IgD-negative memory B cell (primary cell): ENCODE data around the gene SLC48A1. TPM values are rescaled to one million over a fixed set of nuclear protein-coding genes. Genes with fewer than 3 reads are reported as not detected.

Experiments
- H3K27ac Mint-ChIP-seq, 3 donors: one replicate each; pipeline ENCODE4 v1.8.0; 2020 to 2022; ENCODE audit warnings: mild to moderate bottlenecking in 3 of 3, mixed read lengths in 3 of 3, moderate library complexity in 1 of 3
- H3K27me3 Mint-ChIP-seq: one replicate; pipeline ENCODE4 v1.8.0; 2021; ENCODE audit warnings: mixed read lengths
- H3K36me3 Mint-ChIP-seq: one replicate; pipeline ENCODE4 v1.8.0; 2020; ENCODE audit warnings: mild to moderate bottlenecking, mixed read lengths
- H3K4me1 Mint-ChIP-seq, 3 donors: one replicate each; pipeline ENCODE4 v1.8.0; 2020 to 2022; ENCODE audit warnings: mixed read lengths in 3 of 3, mild to moderate bottlenecking in 1 of 3
- H3K4me3 Mint-ChIP-seq, 4 donors: one replicate each; pipeline ENCODE4 v1.8.0; 2020 to 2022; ENCODE audit warnings: mild to moderate bottlenecking in 4 of 4, mixed read lengths in 4 of 4, moderate library complexity in 3 of 4
- H3K9me3 Mint-ChIP-seq, 3 donors: one replicate each; pipeline ENCODE4 v1.8.0; 2020 to 2021; ENCODE audit warnings: mixed read lengths in 3 of 3, mild to moderate bottlenecking in 1 of 3
- polyA plus RNA-seq: library from polyadenylated mRNA; unstranded; fragments of 300-500 nt; fragmentation: Illumina TruSeq; gene quantifications from one replicate; pipeline ENCODE4 v1.2.3, GENCODE V29; 2021

SLC48A1 gene
- polyA plus RNA-seq, 1 donor from 2014 or later: 21.7 TPM

GRCh38 chr12:47773858-47774580 is 981 bp downstream of the SLC48A1 start:
- no peaks in the 10 kb centered on the region for H3K27me3 Mint-ChIP-seq
- no peaks in the 10 kb centered on the region for H3K9me3 Mint-ChIP-seq
- peak overlapping the region; percentile 81 to 93 (median 88) for H3K4me3 Mint-ChIP-seq
- H3K36me3 Mint-ChIP-seq: no peaks in the 10 kb centered on the region
- peak overlapping the region in 1 of 3 donors; percentile 77 for H3K27ac Mint-ChIP-seq
- peaks cover 1 to 9% (median 6%) of the 10 kb centered on the region in 3 donors for H3K4me1 Mint-ChIP-seq

- Mint-ChIP-seq H3K4me3 (peak overlapping the region in 3 of 4 donors; percentile 81 to 93 (median 92)), H3K27me3 (no peaks in the 10 kb centered on the region), H3K27ac (no peak overlapping the region), H3K36me3 (no peaks in the 10 kb centered on the region), H3K4me1 (peaks cover 6 to 14% (median 9%) of the 10 kb centered on the region in 3 donors), H3K9me3 (no peaks in the 10 kb centered on the region)
These were observed 1.6 kb downstream of the SLC48A1 start for GRCh38 chr12:47774663-47775062.

- no peaks in the 10 kb centered on the region for H3K9me3 Mint-ChIP-seq
- H3K4me1 Mint-ChIP-seq: peaks cover 6 to 14% (median 9%) of the 10 kb centered on the region in 3 donors
- peak overlapping the region; percentile 58 to 68 (median 62) for H3K4me3 Mint-ChIP-seq
- H3K27me3 Mint-ChIP-seq: no peaks in the 10 kb centered on the region
- H3K27ac Mint-ChIP-seq: no peak overlapping the region
- H3K36me3 Mint-ChIP-seq: no peaks in the 10 kb centered on the region
These were observed 2.3 kb downstream of the SLC48A1 start for GRCh38 chr12:47775100-47775911.

DNA sequence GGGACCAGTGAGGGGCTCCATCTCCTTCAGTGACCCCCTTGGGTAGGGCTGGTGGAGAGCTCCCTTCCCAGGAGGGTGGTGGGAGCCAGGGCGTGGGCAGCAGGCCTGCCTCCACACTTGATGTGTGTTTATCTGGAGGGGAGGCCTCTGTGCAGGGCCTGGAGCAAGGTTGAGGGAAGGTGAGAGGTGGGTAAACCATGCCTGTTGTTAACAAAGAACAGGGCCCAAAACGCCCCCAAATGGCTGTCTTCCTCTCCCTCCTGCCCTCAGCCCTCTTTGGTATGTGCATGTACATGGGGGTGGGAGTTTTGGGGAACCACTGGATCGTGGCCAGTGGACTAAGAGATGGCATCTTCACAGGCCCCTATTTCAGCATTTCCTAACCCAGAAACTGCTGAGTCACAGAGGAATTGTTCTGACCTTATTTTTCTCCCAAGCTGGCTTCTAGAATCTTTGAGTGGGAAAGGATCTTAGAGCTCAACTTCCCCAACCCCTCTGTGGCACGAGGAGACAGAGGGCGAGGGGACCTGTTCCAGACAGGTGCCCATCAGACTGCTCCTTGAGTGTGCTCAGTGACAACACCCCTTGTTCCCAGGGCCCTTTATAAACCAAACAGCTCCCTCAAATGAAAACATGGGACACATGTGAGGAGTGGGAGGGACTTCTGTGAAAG is 3.6 kb downstream of the SLC48A1 start:
- Mint-ChIP-seq H3K4me3 (peak overlapping the region in 1 of 4 donors; percentile 0), H3K27me3 (no peaks in the 10 kb centered on the region), H3K27ac (no peak overlapping the region), H3K36me3 (no peaks in the 10 kb centered on the region), H3K4me1 (peaks cover 6 to 14% (median 9%) of the 10 kb centered on the region in 3 donors), H3K9me3 (no peaks in the 10 kb centered on the region)

- Mint-ChIP-seq H3K4me3 (no peak overlapping the region), H3K27ac (no peak overlapping the region), H3K4me1 (peaks cover 6 to 14% (median 9%) of the 10 kb centered on the region in 3 donors), H3K9me3 (no peaks in the 10 kb centered on the region), H3K36me3 (no peaks in the 10 kb centered on the region), H3K27me3 (no peaks in the 10 kb centered on the region)
These were observed 4.1 kb downstream of the SLC48A1 start for GRCh38 chr12:47777151-47777550.

DNA sequence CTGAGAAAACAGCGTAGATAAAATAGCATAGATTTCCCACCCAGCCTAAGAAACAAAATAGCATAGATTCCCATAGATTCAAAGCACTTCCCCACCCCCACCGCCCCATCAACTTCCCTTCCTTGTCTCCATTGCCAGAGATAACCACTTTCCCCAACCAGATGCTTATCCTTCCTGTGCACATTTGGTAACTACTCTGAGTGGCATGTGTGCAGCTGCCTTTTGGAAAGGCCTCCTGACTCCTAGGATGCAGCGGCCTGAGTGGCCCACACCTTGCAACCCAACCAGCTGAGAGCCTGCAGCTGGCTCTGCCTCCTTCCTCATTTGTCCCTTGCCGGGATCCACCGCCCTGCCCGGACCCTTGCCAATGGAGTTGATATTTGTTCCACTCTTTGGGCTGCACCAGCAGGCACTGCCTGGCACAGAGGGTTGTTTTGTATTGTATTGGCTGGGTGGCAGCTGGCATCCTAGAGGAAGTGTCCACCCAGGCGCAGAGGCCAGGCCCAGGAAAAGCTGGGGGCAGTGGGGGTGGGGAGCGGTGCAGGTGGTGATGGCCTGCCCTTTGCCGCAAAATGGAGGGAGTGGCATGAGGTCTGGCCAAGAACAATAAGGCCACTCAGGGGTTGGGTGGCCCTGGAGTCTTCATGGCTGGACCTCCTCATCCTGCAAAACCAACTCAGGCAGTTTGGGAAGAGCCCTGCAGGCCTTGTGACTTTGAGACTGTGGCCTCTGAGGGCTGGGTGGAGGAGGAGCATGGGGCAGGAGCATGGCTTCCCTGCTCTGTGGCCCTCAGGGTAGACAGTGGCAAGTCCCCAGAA is 4.9 kb downstream of the SLC48A1 start:
- no peak overlapping the region for H3K4me3 Mint-ChIP-seq
- H3K4me1 Mint-ChIP-seq: peaks cover 6 to 12% (median 6%) of the 10 kb centered on the region in 3 donors
- H3K27me3 Mint-ChIP-seq: no peaks in the 10 kb centered on the region
- no peaks in the 10 kb centered on the region for H3K36me3 Mint-ChIP-seq
- H3K9me3 Mint-ChIP-seq: no peaks in the 10 kb centered on the region
- peak overlapping the region in 1 of 3 donors; percentile 52 for H3K27ac Mint-ChIP-seq

DNA sequence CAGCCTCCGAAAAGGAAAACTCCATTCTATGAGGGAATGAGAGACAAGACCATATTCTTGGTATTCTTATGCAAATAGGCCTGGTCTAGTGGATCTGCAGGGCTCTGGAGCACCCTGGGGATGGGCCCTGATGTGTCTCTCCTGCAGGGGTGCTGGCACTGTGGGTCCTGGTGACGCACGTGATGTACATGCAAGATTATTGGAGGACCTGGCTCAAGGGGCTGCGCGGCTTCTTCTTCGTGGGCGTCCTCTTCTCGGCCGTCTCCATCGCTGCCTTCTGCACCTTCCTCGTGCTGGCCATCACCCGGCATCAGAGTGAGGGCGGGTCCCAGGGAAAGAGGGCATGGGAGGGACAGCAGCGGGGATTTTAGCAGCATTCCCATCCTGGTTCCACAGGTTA is 5.8 kb downstream of the SLC48A1 start:
- Mint-ChIP-seq H3K27ac (peak overlapping the region in 1 of 3 donors; percentile 16), H3K4me1 (peaks cover 6 to 12% (median 6%) of the 10 kb centered on the region in 3 donors), H3K27me3 (no peaks in the 10 kb centered on the region), H3K36me3 (no peaks in the 10 kb centered on the region), H3K4me3 (peak overlapping the region in 1 of 4 donors; percentile 37), H3K9me3 (no peaks in the 10 kb centered on the region)

DNA sequence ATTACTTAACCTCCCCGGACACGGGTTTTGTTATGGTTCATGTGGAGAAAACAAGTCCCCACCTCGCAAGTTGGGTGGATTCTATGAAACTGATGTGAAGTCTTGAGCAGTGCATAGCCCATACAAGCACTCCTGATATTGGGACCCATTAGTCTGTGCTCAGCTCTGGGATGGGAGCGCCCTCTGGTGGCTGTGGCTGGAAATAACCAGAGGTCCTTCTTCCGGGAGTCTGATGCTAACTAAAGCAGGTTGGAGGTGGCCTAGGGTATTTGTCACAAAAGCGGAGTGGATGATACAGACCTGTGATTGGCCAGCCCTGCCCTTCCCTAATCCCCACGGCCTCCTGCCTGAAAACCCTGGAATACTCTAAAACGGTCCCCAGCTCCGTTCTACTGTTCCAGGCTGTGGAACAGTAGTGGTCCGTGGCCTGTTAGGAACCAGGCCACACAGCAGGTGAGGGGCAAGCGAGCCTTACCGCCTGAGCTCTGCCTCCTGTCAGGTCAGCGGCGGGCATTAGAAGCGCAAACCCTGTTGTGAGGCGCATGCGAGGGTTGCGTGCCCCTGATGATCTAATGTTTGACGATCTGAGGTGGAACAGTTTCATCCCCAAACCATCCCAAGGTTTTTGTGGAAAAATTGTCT is 6.4 kb downstream of the SLC48A1 start:
- no peaks in the 10 kb centered on the region for H3K9me3 Mint-ChIP-seq
- no peaks in the 10 kb centered on the region for H3K36me3 Mint-ChIP-seq
- peaks cover 5 to 10% (median 6%) of the 10 kb centered on the region in 3 donors for H3K4me1 Mint-ChIP-seq
- no peaks in the 10 kb centered on the region for H3K27me3 Mint-ChIP-seq
- H3K27ac Mint-ChIP-seq: peak overlapping the region in 2 of 3 donors; percentile 16 to 71
- peak overlapping the region in 2 of 4 donors; percentile 37 to 44 for H3K4me3 Mint-ChIP-seq

- no peak overlapping the region for H3K4me3 Mint-ChIP-seq
- no peaks in the 10 kb centered on the region for H3K27me3 Mint-ChIP-seq
- H3K27ac Mint-ChIP-seq: peak overlapping the region in 1 of 3 donors; percentile 76
- H3K9me3 Mint-ChIP-seq: no peaks in the 10 kb centered on the region
- peaks cover 3 to 10% (median 6%) of the 10 kb centered on the region in 3 donors for H3K4me1 Mint-ChIP-seq
- no peaks in the 10 kb centered on the region for H3K36me3 Mint-ChIP-seq
These were observed 7.0 kb downstream of the SLC48A1 start for GRCh38 chr12:47779943-47780504.

DNA sequence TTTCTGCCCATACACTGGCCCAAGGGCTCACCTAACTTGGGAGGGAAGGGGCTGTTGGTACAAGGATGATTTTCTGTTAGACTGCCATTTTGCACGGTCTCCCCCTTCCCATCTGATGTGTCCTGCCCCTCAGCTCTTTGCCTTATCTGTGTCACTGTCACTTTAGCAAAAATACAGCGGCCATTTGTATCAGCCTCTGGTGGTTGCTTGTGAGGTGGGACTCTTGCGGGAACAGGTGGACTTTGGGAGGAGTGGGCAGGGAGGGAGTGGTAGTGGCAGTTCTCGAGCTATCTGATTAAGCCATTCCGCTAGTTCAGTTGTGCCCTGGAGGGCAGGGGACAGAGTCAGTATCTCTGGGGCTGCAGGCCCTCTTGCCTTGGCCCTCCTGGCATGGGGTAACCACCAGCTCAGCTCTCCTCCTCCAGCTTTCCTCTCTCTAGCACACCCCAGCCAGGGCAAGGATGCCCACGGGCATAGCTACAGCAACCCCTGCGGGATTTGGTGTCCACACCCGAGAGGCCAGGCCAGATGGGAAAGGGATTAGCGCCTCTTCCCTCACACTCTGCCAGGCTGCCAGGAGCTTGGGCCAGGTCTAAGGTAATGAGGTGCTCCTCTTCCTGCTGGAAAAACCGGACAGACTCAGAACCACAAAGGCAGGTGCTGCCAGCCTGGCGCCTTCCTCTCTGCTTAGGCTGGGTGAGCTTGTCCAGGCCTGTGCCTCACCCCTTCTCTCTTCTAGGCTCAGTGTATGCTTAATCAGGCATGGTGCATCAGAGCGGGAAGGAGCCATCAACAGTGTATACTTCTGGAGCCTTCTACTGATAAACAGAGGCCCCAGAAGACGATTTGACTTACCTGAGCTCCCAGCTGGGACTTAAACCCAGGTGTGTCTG is 8.7 kb downstream of the SLC48A1 start:
- Mint-ChIP-seq H3K9me3 (no peaks in the 10 kb centered on the region), H3K4me3 (no peak overlapping the region), H3K4me1 (peaks cover 3 to 8% (median 6%) of the 10 kb centered on the region in 3 donors), H3K27me3 (no peaks in the 10 kb centered on the region), H3K27ac (peak overlapping the region; percentile 52 to 82 (median 80)), H3K36me3 (no peaks in the 10 kb centered on the region)

DNA sequence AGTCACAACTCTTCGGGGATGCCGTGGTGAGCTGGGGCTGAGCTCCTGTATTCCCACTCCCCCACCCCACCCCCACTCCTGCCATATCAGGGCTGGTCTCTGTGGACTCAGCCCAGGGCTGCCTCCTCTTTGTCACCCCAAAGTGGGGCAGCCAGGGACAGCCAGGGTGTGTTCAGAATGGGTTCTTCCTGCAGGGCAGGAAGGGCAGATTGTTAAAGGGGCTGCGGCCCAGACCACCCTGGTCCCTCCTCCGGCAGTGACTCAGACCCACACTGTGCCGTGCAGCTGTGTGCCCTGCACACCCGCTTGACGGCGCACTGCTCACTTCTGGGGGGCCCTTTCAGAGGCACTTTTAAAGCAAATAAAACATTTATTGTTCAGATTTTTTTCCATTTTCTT is 9.3 kb downstream of the SLC48A1 start:
- H3K36me3 Mint-ChIP-seq: no peaks in the 10 kb centered on the region
- H3K27ac Mint-ChIP-seq: peak overlapping the region in 2 of 3 donors; percentile 80 to 82
- no peak overlapping the region for H3K4me3 Mint-ChIP-seq
- no peaks in the 10 kb centered on the region for H3K9me3 Mint-ChIP-seq
- peaks cover 3 to 8% (median 6%) of the 10 kb centered on the region in 3 donors for H3K4me1 Mint-ChIP-seq
- no peaks in the 10 kb centered on the region for H3K27me3 Mint-ChIP-seq

DNA sequence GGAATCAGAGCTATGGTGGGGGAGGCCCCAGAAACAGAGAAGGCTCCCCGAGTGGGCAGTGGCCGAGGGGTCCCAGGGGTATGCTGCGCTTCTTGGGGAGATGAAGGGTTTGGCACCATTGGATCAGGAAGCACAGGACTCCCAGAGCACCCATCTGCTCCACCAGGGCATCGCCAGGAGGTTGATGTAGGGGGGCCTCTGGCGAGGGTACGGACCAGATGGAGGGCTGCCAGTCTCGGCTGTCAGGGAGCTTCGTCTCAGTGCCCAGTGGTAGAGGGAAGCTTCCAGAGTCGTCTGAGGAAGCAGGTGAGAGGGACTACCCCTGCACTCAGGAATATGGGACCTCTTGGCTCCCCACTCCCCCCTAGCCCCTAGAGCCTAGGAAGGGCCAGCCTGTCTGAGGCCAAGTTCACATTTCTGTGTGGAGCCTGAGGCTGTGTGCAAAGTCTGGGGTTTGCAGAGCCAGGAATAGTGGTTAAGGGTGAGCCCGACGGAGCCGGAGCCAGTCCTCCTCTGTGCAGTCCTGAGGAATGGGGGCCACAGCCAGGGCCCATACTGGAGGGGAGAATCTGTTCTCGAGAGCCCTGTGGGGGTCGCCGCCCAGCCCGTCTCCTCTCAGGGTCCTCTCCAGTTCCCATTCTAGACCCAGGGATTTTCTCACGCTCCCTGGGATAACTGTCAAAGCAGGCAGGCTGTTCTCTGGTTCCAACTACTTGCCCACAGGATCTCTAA is 10.2 kb downstream of the SLC48A1 start:
- H3K4me3 Mint-ChIP-seq: no peak overlapping the region
- H3K9me3 Mint-ChIP-seq: no peaks in the 10 kb centered on the region
- no peaks in the 10 kb centered on the region for H3K27me3 Mint-ChIP-seq
- H3K27ac Mint-ChIP-seq: no peak overlapping the region
- peaks cover 5 to 8% (median 6%) of the 10 kb centered on the region in 3 donors for H3K4me1 Mint-ChIP-seq
- H3K36me3 Mint-ChIP-seq: peaks cover 1% of the 10 kb centered on the region
